Activated CD4-positive, alpha-beta T cell treated with anti-CD3 and anti-CD28 coated beads, Interleukin-2, amount 10 ng/mL, durations not matched to agents 7 days and 5 days (primary cell): ENCODE measurements around the gene KDM3B. TPM values are rescaled to one million over a fixed set of nuclear protein-coding genes. Genes with fewer than 3 reads are reported as not detected.
A peak's percentile ranks its signal among the peaks of the same experiment; 100 is the strongest.
"Not testable (repeated sequence)": the region's sequence is repeated elsewhere in the genome, so short reads cannot be mapped to it uniquely, and the experiment has no call there.

Experiments
- CTCF ChIA-PET: fragments of 350-600 bp; sonication (Branson Sonifier 250); formaldehyde crosslinking; loops from one replicate; lab custom pipeline; 2021; ENCODE audit warnings: antibody characterized with exemption; lab: Charles Lee
- POLR2A ChIA-PET: fragments of 350-600 bp; sonication (Branson Sonifier 250); formaldehyde crosslinking; loops from one replicate; lab custom pipeline; 2021; ENCODE audit warnings: antibody characterized with exemption; lab: Charles Lee
- DNase-seq: peaks from one replicate; pipeline ENCODE4 v3.0.0-alpha.2; 2020
- H3K27ac Mint-ChIP-seq: one replicate; pipeline ENCODE4 v1.8.0; 2021; ENCODE audit warnings: mild to moderate bottlenecking, moderate library complexity, mixed read lengths
- H3K27me3 Mint-ChIP-seq: one replicate; pipeline ENCODE4 v1.8.0; 2021; ENCODE audit warnings: mixed read lengths
- H3K36me3 Mint-ChIP-seq: one replicate; pipeline ENCODE4 v1.8.0; 2021; ENCODE audit warnings: low read depth, mixed read lengths
- H3K4me1 Mint-ChIP-seq: one replicate; pipeline ENCODE4 v1.8.0; 2021; ENCODE audit warnings: mixed read lengths
- H3K4me3 Mint-ChIP-seq: one replicate; pipeline ENCODE4 v1.8.0; 2021; ENCODE audit warnings: mild to moderate bottlenecking, moderate library complexity, mixed read lengths
- H3K9me3 Mint-ChIP-seq: one replicate; pipeline ENCODE4 v1.8.0; 2021; ENCODE audit warnings: mixed read lengths
- total RNA-seq, 2 experiments: library from RNA; stranded (reverse); gene quantifications; one replicate each; pipeline ENCODE4 v1.2.3, GENCODE V29; 2021

The KDM3B gene
- total RNA-seq, 2 experiments from 2014 or later: 60.4 to 65.7 TPM

DNA sequence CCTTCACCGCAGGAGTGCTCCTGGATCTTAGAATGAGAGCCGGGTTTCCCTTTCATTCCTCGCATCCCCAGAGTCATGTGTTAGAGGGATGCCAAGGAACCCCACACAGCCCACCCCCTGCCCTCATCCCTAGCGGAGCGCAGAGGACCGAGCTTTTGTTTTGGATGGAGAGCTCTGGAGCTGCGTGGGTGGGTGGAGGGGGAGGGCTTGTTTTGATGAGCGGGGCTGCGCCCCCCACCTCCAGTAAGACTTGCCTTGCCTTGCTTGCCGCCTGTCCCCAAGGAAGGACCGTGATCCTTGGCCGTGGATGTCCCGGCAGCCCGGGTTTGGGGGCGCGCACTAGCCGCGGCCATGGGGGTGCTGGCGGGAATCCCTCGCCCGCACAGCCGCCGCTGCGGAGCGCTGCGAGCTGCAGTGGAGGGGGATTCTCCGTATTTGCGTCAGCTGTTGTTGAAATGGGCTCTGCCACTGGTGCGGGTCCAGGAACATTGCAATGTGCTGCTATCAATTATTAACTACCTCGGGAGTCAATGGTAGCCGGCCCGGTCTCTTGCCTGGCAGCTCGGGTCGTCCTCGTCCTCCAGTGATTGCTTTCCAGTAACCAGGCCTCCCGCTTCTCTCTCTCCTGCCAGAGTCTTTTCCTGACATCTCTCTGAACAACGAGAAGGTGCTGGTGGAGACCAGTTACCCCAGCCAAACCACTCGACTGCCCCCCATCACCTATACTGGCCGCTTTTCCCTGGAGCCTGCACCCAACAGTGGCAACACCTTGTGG lies 113.8 kb downstream of the KDM3B start:
- Mint-ChIP-seq H3K4me1 (peaks cover 18% of the 10 kb centered on the region), H3K27me3 (peaks cover 18% of the 10 kb centered on the region), H3K9me3 (no peaks in the 10 kb centered on the region), H3K4me3 (peak overlapping the region; percentile 85), H3K36me3 (no peaks in the 10 kb centered on the region), H3K27ac (no peak overlapping the region)
- ChIA-PET POLR2A (interaction anchor here (0.7 kb wide), 2 partner anchors 10 to 113 kb away, joined by 3 to 9 read pairs; no protein-coding TSS in a partner anchor), CTCF (interaction anchor here (0.7 to 4.2 kb wide), 10 partner anchors 9 to 619 kb away, joined by 3 to 30 read pairs (median 8); partner anchors contain the start of gene KDM3B)
- DNase-seq: no peak

- no peaks in the 10 kb centered on the region for H3K36me3 Mint-ChIP-seq
- ChIA-PET POLR2A (no interaction called here), CTCF (interaction anchor here (1.4 to 3.5 kb wide), 4 partner anchors 10 to 29 kb away, joined by 3 to 30 read pairs (median 7); no protein-coding TSS in a partner anchor)
- no peaks in the 10 kb centered on the region for H3K9me3 Mint-ChIP-seq
- no peak for DNase-seq
- peaks cover 19% of the 10 kb centered on the region for H3K27me3 Mint-ChIP-seq
- peaks cover 18% of the 10 kb centered on the region for H3K4me1 Mint-ChIP-seq
- peak overlapping the region; percentile 48 for H3K4me3 Mint-ChIP-seq
- no peak overlapping the region for H3K27ac Mint-ChIP-seq
Measured at GRCh38 chr5:138466900-138467710, 114.6 kb downstream of the KDM3B start.

GRCh38 chr5:138467711-138468132 lies 115.2 kb downstream of the KDM3B start:
- no peak overlapping the region for H3K27ac Mint-ChIP-seq
- no peak for DNase-seq

DNA sequence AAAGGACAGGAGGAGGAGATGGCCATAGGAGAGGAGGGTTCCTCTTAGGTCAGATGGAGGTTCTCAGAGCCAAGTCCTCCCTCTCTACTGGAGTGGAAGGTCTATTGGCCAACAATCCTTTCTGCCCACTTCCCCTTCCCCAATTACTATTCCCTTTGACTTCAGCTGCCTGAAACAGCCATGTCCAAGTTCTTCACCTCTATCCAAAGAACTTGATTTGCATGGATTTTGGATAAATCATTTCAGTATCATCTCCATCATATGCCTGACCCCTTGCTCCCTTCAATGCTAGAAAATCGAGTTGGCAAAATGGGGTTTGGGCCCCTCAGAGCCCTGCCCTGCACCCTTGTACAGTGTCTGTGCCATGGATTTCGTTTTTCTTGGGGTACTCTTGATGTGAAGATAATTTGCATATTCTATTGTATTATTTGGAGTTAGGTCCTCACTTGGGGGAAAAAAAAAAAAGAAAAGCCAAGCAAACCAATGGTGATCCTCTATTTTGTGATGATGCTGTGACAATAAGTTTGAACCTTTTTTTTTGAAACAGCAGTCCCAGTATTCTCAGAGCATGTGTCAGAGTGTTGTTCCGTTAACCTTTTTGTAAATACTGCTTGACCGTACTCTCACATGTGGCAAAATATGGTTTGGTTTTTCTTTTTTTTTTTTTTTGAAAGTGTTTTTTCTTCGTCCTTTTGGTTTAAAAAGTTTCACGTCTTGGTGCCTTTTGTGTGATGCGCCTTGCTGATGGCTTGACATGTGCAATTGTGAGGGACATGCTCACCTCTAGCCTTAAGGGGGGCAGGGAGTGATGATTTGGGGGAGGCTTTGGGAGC lies 115.9 kb downstream of the KDM3B start:
- Mint-ChIP-seq H3K9me3 (no peaks in the 10 kb centered on the region), H3K27ac (no peak overlapping the region), H3K4me3 (no peak overlapping the region), H3K27me3 (peaks cover 20% of the 10 kb centered on the region), H3K4me1 (peaks cover 17% of the 10 kb centered on the region), H3K36me3 (no peaks in the 10 kb centered on the region)
- ChIA-PET POLR2A (no interaction called here), CTCF (interaction anchor here (1.4 kb wide), 1 partner anchor 18 kb away, joined by 4 read pairs; no protein-coding TSS in a partner anchor)
- DNase-seq: no peak

More at GRCh38 chr5:138467711-138468132, 115.2 kb downstream of the KDM3B start:
- H3K4me3 Mint-ChIP-seq: peak overlapping the region; percentile 48
- peaks cover 20% of the 10 kb centered on the region for H3K27me3 Mint-ChIP-seq
- H3K36me3 Mint-ChIP-seq: no peaks in the 10 kb centered on the region
- peaks cover 18% of the 10 kb centered on the region for H3K4me1 Mint-ChIP-seq
- POLR2A ChIA-PET: no interaction called here
- CTCF ChIA-PET: interaction anchor here (1.4 kb wide), 2 partner anchors 10 to 18 kb away, joined by 3 to 6 read pairs; no protein-coding TSS in a partner anchor
- H3K9me3 Mint-ChIP-seq: no peaks in the 10 kb centered on the region

DNA sequence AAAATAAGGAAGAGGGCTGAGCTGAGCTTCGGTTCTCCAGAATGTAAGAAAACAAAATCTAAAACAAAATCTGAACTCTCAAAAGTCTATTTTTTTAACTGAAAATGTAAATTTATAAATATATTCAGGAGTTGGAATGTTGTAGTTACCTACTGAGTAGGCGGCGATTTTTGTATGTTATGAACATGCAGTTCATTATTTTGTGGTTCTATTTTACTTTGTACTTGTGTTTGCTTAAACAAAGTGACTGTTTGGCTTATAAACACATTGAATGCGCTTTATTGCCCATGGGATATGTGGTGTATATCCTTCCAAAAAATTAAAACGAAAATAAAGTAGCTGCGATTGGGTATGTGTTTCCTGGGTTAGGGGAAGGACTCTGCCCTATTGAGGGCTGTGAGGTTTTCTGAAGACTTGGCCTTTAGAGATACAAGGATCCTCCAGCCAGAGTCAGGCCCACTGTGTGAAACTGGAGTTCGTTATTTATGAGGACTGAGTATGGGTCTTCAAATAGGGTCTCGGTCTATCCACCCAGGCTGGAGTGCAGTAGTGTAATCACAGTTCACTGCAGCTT lies 116.6 kb downstream of the KDM3B start:
- no peak for DNase-seq
- Mint-ChIP-seq H3K27ac (no peak overlapping the region), H3K9me3 (no peaks in the 10 kb centered on the region), H3K27me3 (peaks cover 23% of the 10 kb centered on the region), H3K4me3 (no peak overlapping the region), H3K4me1 (peaks cover 13% of the 10 kb centered on the region), H3K36me3 (no peaks in the 10 kb centered on the region)
- ChIA-PET POLR2A (no interaction called here), CTCF (interaction anchor here (0.6 to 1.4 kb wide), 2 partner anchors 11 to 19 kb away, joined by 4 read pairs; no protein-coding TSS in a partner anchor)

GRCh38 chr5:138469540-138470321 lies 117.2 kb downstream of the KDM3B start:
- CTCF ChIA-PET: interaction anchor here (0.6 to 1.4 kb wide), 2 partner anchors 10 to 19 kb away, joined by 4 read pairs; no protein-coding TSS in a partner anchor
- POLR2A ChIA-PET: no interaction called here
- no peak for DNase-seq
- Mint-ChIP-seq H3K4me1 (peaks cover 13% of the 10 kb centered on the region), H3K27ac (no peak overlapping the region), H3K9me3 (no peaks in the 10 kb centered on the region), H3K27me3 (peaks cover 24% of the 10 kb centered on the region), H3K36me3 (no peaks in the 10 kb centered on the region), H3K4me3 (no peak overlapping the region)

DNA sequence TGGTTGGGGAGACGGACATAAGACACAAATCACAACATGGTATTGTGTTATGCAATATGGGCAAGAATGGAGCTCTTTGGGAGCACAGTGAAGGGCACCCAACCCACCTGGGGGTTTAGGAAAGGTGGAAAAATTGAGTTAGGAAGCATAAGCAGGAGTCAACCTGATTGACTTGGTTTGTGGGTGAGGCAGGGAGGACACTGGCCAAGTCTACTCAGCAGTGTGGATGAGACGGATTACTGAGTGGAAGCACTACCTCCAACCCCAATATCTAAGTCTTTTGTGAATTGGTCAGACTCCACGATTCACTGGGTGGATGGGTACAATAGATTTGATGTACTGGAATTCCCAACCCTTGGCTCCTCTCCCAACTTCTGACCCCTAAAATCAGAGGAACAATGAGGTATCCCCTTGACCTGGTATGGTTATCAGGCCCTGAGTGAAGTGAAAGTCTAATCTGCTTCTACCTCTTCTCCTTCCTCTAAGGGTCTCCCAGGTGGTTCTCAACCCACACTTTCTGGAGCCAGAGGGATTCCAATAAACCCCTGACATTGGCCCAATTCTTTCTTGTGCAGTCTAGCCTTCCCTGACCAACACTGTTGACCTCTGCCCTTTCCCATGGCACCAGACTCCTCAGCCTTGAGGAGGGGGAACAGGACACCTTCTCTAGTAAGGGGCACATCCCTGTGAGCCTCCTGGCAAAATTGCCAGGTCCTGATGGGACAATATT lies 118.0 kb downstream of the KDM3B start:
- POLR2A ChIA-PET: no interaction called here
- DNase-seq: no peak
- H3K4me1 Mint-ChIP-seq: peaks cover 13% of the 10 kb centered on the region
- no peaks in the 10 kb centered on the region for H3K36me3 Mint-ChIP-seq
- CTCF ChIA-PET: interaction anchor here (1.3 kb wide), 1 partner anchor 10 kb away, joined by 3 read pairs; no protein-coding TSS in a partner anchor
- H3K27me3 Mint-ChIP-seq: peaks cover 22% of the 10 kb centered on the region
- no peak overlapping the region for H3K27ac Mint-ChIP-seq
- H3K9me3 Mint-ChIP-seq: no peaks in the 10 kb centered on the region
- H3K4me3 Mint-ChIP-seq: no peak overlapping the region

- no peak overlapping the region for H3K27ac Mint-ChIP-seq
- H3K36me3 Mint-ChIP-seq: no peaks in the 10 kb centered on the region
- POLR2A ChIA-PET: no interaction called here
- no peaks in the 10 kb centered on the region for H3K9me3 Mint-ChIP-seq
- peaks cover 22% of the 10 kb centered on the region for H3K27me3 Mint-ChIP-seq
- no peak overlapping the region for H3K4me3 Mint-ChIP-seq
- H3K4me1 Mint-ChIP-seq: peaks cover 13% of the 10 kb centered on the region
- CTCF ChIA-PET: interaction anchor here (1.3 kb wide), 1 partner anchor 10 kb away, joined by 3 read pairs; no protein-coding TSS in a partner anchor
- no peak for DNase-seq
Measured at GRCh38 chr5:138471052-138471361, 118.5 kb downstream of the KDM3B start.

DNA sequence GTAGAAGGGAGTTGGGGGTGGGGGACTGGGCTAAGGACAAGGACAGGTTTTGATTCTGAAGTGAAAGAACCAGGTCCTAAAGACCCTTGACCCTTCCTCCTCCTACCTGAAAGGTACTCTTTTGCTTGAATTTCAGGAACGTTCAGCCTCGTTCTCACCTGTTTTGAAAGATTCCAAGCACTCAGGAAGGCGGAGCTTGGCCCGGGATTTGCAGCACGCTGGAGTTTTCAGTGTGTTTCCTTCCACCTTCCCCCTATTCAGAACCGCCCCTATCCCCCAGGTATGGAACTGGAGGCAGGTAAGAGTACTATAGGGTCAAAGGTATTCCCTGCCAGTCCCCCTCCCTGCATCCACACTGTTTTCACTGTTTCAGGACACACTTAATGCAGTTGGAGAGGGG lies 119.9 kb downstream of the KDM3B start:
- Mint-ChIP-seq H3K4me3 (no peak overlapping the region), H3K27me3 (peaks cover 13% of the 10 kb centered on the region), H3K27ac (no peak overlapping the region), H3K4me1 (peaks cover 3% of the 10 kb centered on the region), H3K9me3 (no peaks in the 10 kb centered on the region), H3K36me3 (no peaks in the 10 kb centered on the region)
- CTCF ChIA-PET: no interaction called here
- no peak for DNase-seq
- POLR2A ChIA-PET: no interaction called here

DNA sequence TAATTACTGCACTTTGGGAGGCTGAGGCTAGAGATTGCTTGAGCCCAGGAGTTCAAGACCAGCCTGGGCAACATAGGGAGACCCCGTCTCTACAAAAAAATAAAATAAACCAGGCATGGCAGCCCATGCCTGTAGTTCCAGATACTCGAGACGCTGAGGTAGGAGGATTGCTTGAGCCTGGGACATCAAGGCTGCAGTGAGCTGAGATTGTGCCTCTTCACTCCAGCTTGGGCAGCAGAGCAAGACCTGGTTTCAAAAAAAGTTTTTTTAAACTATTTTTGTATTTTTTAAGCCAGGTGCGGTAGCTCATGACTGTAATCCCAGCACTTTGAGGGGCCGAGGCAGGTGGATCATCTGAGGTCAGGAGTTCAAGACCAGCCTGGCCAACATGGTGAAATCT lies 120.7 kb downstream of the KDM3B start:
- H3K27me3 Mint-ChIP-seq, H3K36me3 Mint-ChIP-seq, H3K4me1 Mint-ChIP-seq, H3K4me3 Mint-ChIP-seq, DNase-seq, H3K9me3 Mint-ChIP-seq, H3K27ac Mint-ChIP-seq, POLR2A ChIA-PET: not testable (repeated sequence)
- CTCF ChIA-PET: interaction anchor here (1.3 kb wide), 1 partner anchor 121 kb away, joined by 3 read pairs; the partner anchor contains the start of gene KDM3B

DNA sequence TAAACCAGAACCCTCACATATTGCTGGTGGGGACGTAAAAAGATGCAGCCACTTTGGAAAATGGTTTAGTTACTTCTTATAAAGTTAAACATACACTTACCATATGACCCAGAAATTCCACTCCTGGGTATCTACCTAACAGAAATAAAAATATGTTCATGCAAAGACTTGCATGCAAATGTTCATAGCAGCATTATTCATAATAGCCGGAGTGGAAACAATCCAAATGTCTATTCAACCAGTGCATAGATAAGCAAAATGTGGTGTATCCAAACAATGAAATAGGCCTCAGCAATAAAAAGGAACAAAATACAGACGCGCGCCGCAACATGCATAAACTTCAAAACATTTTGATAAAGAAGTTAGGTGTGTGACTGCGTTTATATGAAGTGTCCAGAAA lies 124.4 kb downstream of the KDM3B start:
- POLR2A ChIA-PET: no interaction called here
- Mint-ChIP-seq H3K27ac (no peak overlapping the region), H3K4me3 (no peak overlapping the region), H3K9me3 (no peaks in the 10 kb centered on the region), H3K36me3 (no peaks in the 10 kb centered on the region), H3K4me1 (no peaks in the 10 kb centered on the region), H3K27me3 (peaks cover 6% of the 10 kb centered on the region)
- DNase-seq: no peak
- CTCF ChIA-PET: no interaction called here
